ENCODE data around the gene HVCN1. TPM values are rescaled to one million over a fixed set of nuclear protein-coding genes. Genes with fewer than 3 reads are reported as not detected.
"Not testable (repeated sequence)": the region's sequence is repeated elsewhere in the genome, so short reads cannot be mapped to it uniquely, and the experiment has no call there.

HVCN1 gene
- 1 to 10 TPM; 4.0 to 7.1 (median 5.0) TPM for polyA plus RNA-seq (ENCODE audit: insufficient read length in 10 of 10)
- long read RNA-seq, donor 1, partial matches to known transcripts = 0 of 2 reads
- long read RNA-seq, donor 1, other reads (novel, unspliced or antisense) = 0 of 2 reads
- long read RNA-seq, donor 2, partial matches to known transcripts = 5 of 6 reads
- long read RNA-seq, donor 2, other reads (novel, unspliced or antisense) = 0 of 6 reads
- long read RNA-seq, donor 3 = 0 reads
- long read RNA-seq, donor 4 = 0 reads
- long read RNA-seq, donor 5, partial matches to known transcripts = 0 of 1 reads
- long read RNA-seq, donor 5, other reads (novel, unspliced or antisense) = 0 of 1 reads
- long read RNA-seq, donor 6, partial matches to known transcripts = 5 of 7 reads
- long read RNA-seq, donor 6, other reads (novel, unspliced or antisense) = 0 of 7 reads
- long read RNA-seq, donor 7, partial matches to known transcripts = 0 of 1 reads
- long read RNA-seq, donor 7, other reads (novel, unspliced or antisense) = 0 of 1 reads
- long read RNA-seq, donor 8, partial matches to known transcripts = 0 of 2 reads
- long read RNA-seq, donor 8, other reads (novel, unspliced or antisense) = 0 of 2 reads
- long read RNA-seq, donor 9 = 0 reads

GRCh38 chr12:110688446-110689280 lies at the start of gene HVCN1:
Gene HVCN1, minus strand, starts transcription at chr12:110689115. Its CDS starts 5,870 bp downstream, at chr12:110683245.
- DNase-seq = no peak

GRCh38 chr12:110737532-110737931 lies 48.6 kb upstream of the HVCN1 start:
- no peak for DNase-seq

- DNase-seq = not testable (repeated sequence)
Measured at GRCh38 chr12:110737016-110737415, 48.1 kb upstream of the HVCN1 start.

- no peak for DNase-seq
Measured at GRCh38 chr12:110733900-110734299, 45.0 kb upstream of the HVCN1 start.

GRCh38 chr12:110733089-110733715 lies 44.3 kb upstream of the HVCN1 start:
- no peak for DNase-seq

- DNase-seq = no peak
Measured at GRCh38 chr12:110732572-110732971, 43.7 kb upstream of the HVCN1 start.

- no peak for DNase-seq
Measured at GRCh38 chr12:110731479-110731878, 42.6 kb upstream of the HVCN1 start.

- DNase-seq = no peak
Measured at GRCh38 chr12:110728628-110729027, 39.7 kb upstream of the HVCN1 start.

- no peak for DNase-seq
Measured at GRCh38 chr12:110726708-110727369, 37.9 kb upstream of the HVCN1 start.

GRCh38 chr12:110726028-110726427 lies 37.1 kb upstream of the HVCN1 start:
- DNase-seq = no peak

GRCh38 chr12:110725267-110725666 lies 36.4 kb upstream of the HVCN1 start:
- no peak for DNase-seq

GRCh38 chr12:110722892-110723291 lies 34.0 kb upstream of the HVCN1 start:
- DNase-seq = not testable (repeated sequence)

- DNase-seq = no peak
Measured at GRCh38 chr12:110721570-110721969, 32.7 kb upstream of the HVCN1 start.

GRCh38 chr12:110720516-110720915 lies 31.6 kb upstream of the HVCN1 start:
- DNase-seq = no peak

GRCh38 chr12:110718222-110718908 lies 29.4 kb upstream of the HVCN1 start:
- no peak for DNase-seq

GRCh38 chr12:110717037-110717436 lies 28.1 kb upstream of the HVCN1 start:
- DNase-seq = no peak

GRCh38 chr12:110708917-110709316 lies 20.0 kb upstream of the HVCN1 start:
- DNase-seq = no peak

- DNase-seq = no peak
Measured at GRCh38 chr12:110705309-110705708, 16.4 kb upstream of the HVCN1 start.

GRCh38 chr12:110704750-110705149 lies 15.8 kb upstream of the HVCN1 start:
- no peak for DNase-seq

- DNase-seq = no peak
Measured at GRCh38 chr12:110704231-110704630, 15.3 kb upstream of the HVCN1 start.

- no peak for DNase-seq
Measured at GRCh38 chr12:110702081-110702480, 13.2 kb upstream of the HVCN1 start.

All from muscle of back (tissue), 13 donors.